Cardiac fibroblast (primary cell): Measurements from ENCODE around the gene METAP1D.

Source experiments
- DNase-seq, 2 donors: peaks; one replicate each; pipeline versions ENCODE4 v3.0.0 to v3.0.0-alpha.2; 2010; ENCODE audit warnings: low read depth in 2 of 2
- H3K4me3 ChIP-seq, 2 donors: replicated peaks in 1 of 2; 1 replicate in 1 of 2; 2 replicates in 1 of 2; pipeline ENCODE4 v1.5.1; 2011; ENCODE audit warnings: low read depth in 2 of 2, low read length in 2 of 2, mild to moderate bottlenecking in 2 of 2, moderate library complexity in 1 of 2
- TF ChIP-seq, protein P1 (sequence below): IDR thresholded peaks from one replicate; pipeline ENCODE4 v1.5.1; 2011; ENCODE audit warnings: low read depth, mild to moderate bottlenecking, low read length, inconsistent platforms

METAP1D gene

DNA sequence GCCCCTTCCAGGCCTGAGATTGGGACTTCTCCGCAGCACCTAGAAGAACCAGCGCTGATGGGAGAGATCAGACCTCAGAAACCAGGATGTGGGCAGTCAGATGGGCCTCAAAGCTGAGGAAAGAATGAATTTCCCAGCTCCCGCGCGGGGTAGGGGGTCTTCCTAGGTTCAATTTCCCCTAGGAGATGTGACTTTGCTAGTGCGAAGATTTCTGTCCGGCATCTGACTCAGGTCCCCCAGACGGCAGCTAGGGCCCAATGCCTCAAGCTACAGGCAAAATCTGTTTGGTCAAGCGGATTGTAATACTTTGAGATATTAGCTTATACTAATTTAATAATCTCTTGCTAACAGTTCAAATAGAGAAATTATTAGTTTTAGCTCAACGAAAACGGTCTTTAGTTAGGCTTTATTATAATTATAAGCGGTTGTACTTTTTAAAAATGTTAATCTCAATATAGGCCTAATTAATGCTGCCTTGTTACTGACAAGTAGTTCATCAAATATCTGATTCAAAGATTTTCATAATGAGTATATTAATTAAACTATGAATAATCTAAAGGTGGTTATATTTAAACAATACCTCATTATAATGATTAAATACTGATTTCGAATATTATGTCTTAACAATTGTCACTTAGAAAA lies 91.4 kb downstream of the METAP1D start:
- DNase-seq: no peak
- H3K4me3 ChIP-seq: no peak overlapping the region
- TF ChIP-seq, protein P1, sequence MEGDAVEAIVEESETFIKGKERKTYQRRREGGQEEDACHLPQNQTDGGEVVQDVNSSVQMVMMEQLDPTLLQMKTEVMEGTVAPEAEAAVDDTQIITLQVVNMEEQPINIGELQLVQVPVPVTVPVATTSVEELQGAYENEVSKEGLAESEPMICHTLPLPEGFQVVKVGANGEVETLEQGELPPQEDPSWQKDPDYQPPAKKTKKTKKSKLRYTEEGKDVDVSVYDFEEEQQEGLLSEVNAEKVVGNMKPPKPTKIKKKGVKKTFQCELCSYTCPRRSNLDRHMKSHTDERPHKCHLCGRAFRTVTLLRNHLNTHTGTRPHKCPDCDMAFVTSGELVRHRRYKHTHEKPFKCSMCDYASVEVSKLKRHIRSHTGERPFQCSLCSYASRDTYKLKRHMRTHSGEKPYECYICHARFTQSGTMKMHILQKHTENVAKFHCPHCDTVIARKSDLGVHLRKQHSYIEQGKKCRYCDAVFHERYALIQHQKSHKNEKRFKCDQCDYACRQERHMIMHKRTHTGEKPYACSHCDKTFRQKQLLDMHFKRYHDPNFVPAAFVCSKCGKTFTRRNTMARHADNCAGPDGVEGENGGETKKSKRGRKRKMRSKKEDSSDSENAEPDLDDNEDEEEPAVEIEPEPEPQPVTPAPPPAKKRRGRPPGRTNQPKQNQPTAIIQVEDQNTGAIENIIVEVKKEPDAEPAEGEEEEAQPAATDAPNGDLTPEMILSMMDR: no peak

DNA sequence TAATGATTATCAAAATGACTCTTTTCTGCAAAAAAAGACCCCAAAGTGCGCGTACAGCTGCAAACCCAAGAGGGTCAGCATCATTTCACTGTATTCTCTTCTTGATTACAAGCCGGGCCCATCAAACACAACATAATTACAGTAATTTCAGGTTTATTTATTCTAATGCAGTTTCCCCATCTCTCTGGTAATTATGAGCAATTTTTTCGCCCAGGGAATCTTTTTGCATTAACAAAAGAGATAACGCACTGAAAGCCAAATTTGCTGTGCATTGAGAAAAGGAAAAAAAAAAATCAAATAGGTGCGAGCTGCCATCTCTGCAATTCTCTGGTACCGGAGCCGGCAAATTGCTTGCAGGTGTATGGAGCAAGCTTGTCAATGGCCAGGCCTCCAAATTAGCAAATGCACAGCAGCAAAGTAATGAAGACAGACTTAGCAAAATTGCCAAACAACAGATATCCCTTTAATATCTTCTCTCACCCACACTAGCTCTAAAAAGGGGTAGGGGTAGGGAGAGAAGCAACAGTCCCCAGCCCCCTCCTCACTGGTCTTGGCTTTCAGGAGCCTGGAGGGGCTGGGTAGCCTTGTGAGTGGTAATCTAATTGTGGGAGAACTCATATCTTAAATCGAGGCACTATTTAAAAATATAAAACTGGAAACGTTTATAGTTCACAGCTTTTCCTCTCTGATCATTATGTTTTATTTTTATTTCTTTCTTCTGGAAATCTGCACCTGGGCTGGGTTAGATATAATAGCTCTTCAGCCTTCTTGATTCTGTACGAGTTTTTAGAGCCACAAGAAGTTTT lies 92.2 kb downstream of the METAP1D start:
- no peak for DNase-seq
- TF ChIP-seq, protein P1: no peak
- no peak overlapping the region for H3K4me3 ChIP-seq

DNA sequence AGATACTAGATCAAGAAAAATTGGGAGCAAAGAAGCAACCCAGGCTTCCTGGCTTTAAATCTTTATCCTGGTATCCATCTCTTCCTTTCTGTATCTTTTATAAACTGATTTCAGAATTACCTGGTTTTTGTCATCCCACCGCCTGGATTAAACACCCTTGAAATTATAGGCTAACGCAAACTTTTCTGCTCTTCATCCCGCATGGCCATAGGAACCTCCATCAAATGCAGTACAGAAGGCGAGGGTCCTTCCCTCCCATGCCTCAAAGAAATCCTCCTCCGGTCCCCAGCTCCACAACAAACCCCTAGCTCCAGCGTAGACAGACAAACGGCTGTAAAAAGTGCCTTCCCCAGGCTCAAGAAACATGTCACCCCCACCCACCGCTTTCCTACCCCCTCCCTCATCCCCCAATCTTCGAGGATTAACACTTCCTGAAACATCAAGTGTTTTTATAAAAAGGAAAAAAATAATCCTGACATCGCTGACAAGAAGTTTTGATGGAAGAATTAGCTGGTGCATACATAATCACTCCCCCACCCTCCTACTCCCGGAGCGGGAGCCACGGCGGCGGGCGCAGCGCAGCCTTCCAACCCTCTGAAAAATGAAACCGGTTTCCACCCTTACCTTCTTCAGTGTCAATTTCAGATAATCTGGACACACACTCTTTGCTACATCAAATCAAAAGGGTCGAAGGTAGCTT lies 93.1 kb downstream of the METAP1D start:
- TF ChIP-seq, protein P1: no peak
- no peak for DNase-seq
- no peak overlapping the region for H3K4me3 ChIP-seq

DNA sequence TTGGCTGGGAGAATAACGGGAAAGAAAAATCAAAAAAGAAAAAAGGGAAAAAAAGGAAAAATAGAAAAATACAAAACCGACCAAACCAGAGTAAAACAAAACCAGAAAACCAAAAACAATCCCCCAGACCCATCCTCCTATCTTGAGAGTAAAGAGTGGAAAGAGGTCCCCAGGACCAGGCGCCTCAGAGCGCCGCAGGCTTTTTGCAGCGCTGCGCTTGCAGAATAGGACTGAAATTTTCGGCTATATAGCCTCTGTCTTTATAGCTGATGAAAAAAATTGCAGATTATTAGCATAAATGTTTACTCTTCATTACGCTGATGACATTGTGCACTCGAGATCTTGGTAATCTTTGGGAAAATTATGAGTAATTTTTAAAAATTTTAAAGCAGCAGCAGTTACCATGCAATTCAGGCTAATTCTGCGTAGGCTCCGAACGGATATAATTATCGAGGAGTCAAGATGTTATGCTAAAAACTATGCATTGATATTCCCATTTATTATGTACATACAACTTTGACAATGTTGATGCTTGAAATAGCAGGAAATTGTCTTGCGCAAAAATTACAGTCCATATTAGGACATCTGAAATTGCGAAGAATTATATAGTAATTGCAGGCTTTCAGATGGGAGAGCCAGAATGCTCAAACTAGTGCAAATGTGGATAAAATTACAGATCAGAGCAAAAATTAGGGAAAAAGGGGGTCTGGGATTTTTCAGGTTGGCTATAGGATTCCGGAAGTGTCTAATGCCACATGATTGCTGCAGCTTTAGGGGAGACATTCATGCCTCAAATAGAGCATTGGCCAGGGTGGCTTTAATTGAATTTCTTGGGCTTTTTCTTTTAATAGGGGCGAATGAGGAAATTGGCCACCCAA lies 93.9 kb downstream of the METAP1D start:
- TF ChIP-seq, protein P1: no peak
- H3K4me3 ChIP-seq: no peak overlapping the region
- DNase-seq: no peak

DNA sequence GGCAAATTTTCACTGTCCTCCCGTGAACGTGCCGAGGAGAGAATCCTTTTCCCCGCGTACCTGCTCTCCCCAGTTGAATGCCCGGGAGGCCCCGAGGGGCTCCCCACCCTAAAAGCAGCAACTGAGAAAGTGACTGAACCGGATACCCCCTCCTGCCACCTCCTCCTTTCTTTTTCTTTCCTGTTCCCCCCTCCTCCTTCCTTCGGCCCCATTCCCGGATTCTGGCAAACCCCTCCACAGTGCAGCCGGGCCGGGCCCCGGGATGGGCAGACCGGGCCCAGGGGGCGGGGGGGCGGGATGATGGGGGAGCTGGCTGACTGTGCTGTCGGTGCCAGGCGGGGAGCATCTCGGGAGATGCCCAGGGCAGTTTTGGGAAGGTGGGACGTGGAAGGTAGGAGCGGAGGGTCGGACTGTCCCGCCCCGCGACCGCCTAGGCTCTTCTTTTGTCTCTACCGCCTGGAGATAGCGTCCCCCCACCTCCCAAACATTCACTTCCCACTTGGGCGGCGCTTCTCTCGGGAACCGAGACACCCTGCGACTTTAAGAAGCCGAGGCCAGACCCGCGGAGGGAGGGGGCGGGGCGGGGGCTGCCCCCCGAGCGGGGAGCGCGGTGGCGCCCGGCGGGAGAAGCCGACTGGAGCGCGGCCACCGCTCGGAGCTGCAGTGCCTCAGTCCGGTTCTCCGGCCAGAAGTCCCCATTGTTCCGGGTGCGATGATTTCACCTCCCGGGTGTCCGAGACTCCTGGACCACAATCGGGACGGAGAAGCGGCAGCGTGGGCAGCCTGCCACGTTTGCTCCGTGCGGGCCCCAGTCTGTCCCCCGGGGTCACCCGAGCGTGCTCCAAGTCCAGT lies 94.8 kb downstream of the METAP1D start:
- TF ChIP-seq, protein P1: no peak
- H3K4me3 ChIP-seq: peak overlapping the region; percentile 52 to 62
- DNase-seq: peak in 1 of 2 donors; percentile 37
